ENCODE measurements around the gene SNRK. TPM values are rescaled to one million over a fixed set of nuclear protein-coding genes. Genes with fewer than 3 reads are reported as not detected.

Gene SNRK
- total RNA-seq, 1 experiment from 2014 or later = 12.7 TPM

- H3K9ac ChIP-seq (ENCODE audit: low read length) = no peak overlapping the region
- H3K27me3 ChIP-seq (ENCODE audit: insufficient read depth, low read length) = no peaks in the 10 kb centered on the region
- H3K79me2 ChIP-seq (ENCODE audit: insufficient read depth, low read length) = no peaks in the 10 kb centered on the region
- DNase-seq (ENCODE audit: low read depth, low spot score) (no peak), ATAC-seq (no peak)
- ChIA-PET RAD21 (ENCODE audit: low non-redundant PET in 1 of 2, low total read pairs in 2 of 2, uncharacterized antibody in 2 of 2, unreplicated experiment in 2 of 2) (no interaction called here), CTCF (no interaction called here), POLR2A (no interaction called here)
- H2AFZ ChIP-seq (ENCODE audit: low read depth, low read length, poor library complexity, severe bottlenecking) = no peak overlapping the region
- H3K27ac ChIP-seq (ENCODE audit: low read depth, low read length) = no peak overlapping the region
- no peak for TF ChIP-seq JUND (IDR thresholded peaks at IDR 0.05)
- no peak for TF ChIP-seq ZFX (IDR thresholded peaks at IDR 0.05)
- TF ChIP-seq POLR2AphosphoS5 (IDR thresholded peaks at IDR 0.05; ENCODE audit: low read depth, low read length) = no peak
- no peak for TF ChIP-seq SIN3A (IDR thresholded peaks at IDR 0.05; ENCODE audit: low read depth)
- TF ChIP-seq REST (IDR thresholded peaks at IDR 0.05; ENCODE audit: low read depth) = no peak
- TF ChIP-seq SP1 (IDR thresholded peaks at IDR 0.05; ENCODE audit: low read depth) = no peak
- TF ChIP-seq RAD21 (IDR thresholded peaks at IDR 0.05; ENCODE audit: low read depth) = no peak
- TF ChIP-seq ATF3 (IDR thresholded peaks at IDR 0.05) = no peak
- no peak for TF ChIP-seq EZH2 (IDR thresholded peaks at IDR 0.05)
- TF ChIP-seq ELF1 (IDR thresholded peaks at IDR 0.05; ENCODE audit: borderline replicate concordance, low read depth) = no peak
- no peak for TF ChIP-seq ZNF274 (IDR thresholded peaks at IDR 0.05; ENCODE audit: low read depth, low read length)
- TF ChIP-seq POLR2A (IDR thresholded peaks at IDR 0.05; ENCODE audit: borderline replicate concordance, extremely low read depth, insufficient read depth, insufficient read length) = no peak
- TF ChIP-seq SRF (IDR thresholded peaks at IDR 0.05; ENCODE audit: low read depth) = no peak
- no peak for TF ChIP-seq MAX (IDR thresholded peaks at IDR 0.05)
- no peak for TF ChIP-seq CTCF (IDR thresholded peaks at IDR 0.05 in 2 of 3, conservative IDR thresholded peaks at IDR 0.05 in 1 of 3; ENCODE audit: borderline replicate concordance in 1 of 3, insufficient read depth in 1 of 3, low read depth in 2 of 3, low read length in 2 of 3)
- no peaks in the 10 kb centered on the region for H3K9me2 ChIP-seq (ENCODE audit: insufficient read depth)
- no peaks in the 10 kb centered on the region for H4K20me1 ChIP-seq (ENCODE audit: insufficient read depth)
- no TSS peak for BruUV-seq (replicated peaks)
- no peaks in the 10 kb centered on the region for H3K36me3 ChIP-seq (ENCODE audit: control insufficient read depth in 1 of 2, insufficient read depth in 2 of 2, low read length in 2 of 2)
- no peak overlapping the region for H3K4me3 ChIP-seq (replicated peaks in 1 of 2; ENCODE audit: low read depth in 1 of 2, low read length in 2 of 2)
- H3K4me2 ChIP-seq (ENCODE audit: low read length) = no peak overlapping the region
- intact Hi-C loops (cut with micrococcal nuclease) = no loop called here
- no peaks in the 10 kb centered on the region for H3K9me3 ChIP-seq (ENCODE audit: control insufficient read depth in 1 of 2, insufficient read depth in 1 of 2, low read depth in 1 of 2, low read length in 2 of 2)
- no peaks in the 10 kb centered on the region for H3K4me1 ChIP-seq (ENCODE audit: control insufficient read depth in 1 of 2, insufficient read depth in 2 of 2, low read length in 2 of 2)
These were observed 113.8 kb downstream of the SNRK start for GRCh38 chr3:43400167-43400566.

Other genes with a start within 250 kb of the SNRK start
- 21.6 TPM for gene POMGNT2, start 180.5 kb upstream of the SNRK start, total RNA-seq (2021; ENCODE audit: unreplicated experiment)

All from HCT116 (cell line).